Mesenchymal stem cell (in vitro differentiated cells and primary cell): ENCODE measurements around the gene MBNL2.
A peak's percentile ranks its signal among the peaks of the same experiment; 100 is the strongest.

Experiments
- DNase-seq: peaks from one replicate; pipeline ENCODE4 v3.0.0-alpha.2; 2013
- H2AFZ ChIP-seq: one replicate; pipeline ENCODE4 v1.6.1; 2013; ENCODE audit warnings: low read depth, mild to moderate bottlenecking, control low read depth, inconsistent platforms, low read length, moderate library complexity
- H2AK5ac ChIP-seq: 2 replicates; pipeline ENCODE4 v1.6.1; 2013; ENCODE audit warnings: low read length, moderate library complexity, mild to moderate bottlenecking, inconsistent platforms; ENCODE audit not compliant: severe bottlenecking
- H2BK120ac ChIP-seq: one replicate; pipeline ENCODE4 v1.6.1; 2013; ENCODE audit warnings: low read depth, mild to moderate bottlenecking, inconsistent platforms, low read length, moderate library complexity
- H2BK12ac ChIP-seq, 2 experiments: one replicate each; pipeline ENCODE4 v1.6.1; 2013; ENCODE audit warnings: inconsistent platforms in 2 of 2, low read length in 2 of 2, mild to moderate bottlenecking in 2 of 2, moderate library complexity in 2 of 2, control low read depth in 1 of 2
- H2BK15ac ChIP-seq: one replicate; pipeline ENCODE4 v1.6.1; 2013; ENCODE audit warnings: mild to moderate bottlenecking, low read depth, inconsistent platforms; ENCODE audit not compliant: poor library complexity, severe bottlenecking
- H2BK5ac ChIP-seq: 2 replicates; pipeline ENCODE4 v1.6.1; 2013; ENCODE audit warnings: low read depth, mild to moderate bottlenecking, low read length, control low read depth, inconsistent platforms; ENCODE audit not compliant: poor library complexity, severe bottlenecking
- H3K14ac ChIP-seq, 2 experiments: one replicate each; pipeline ENCODE4 v1.6.1; 2013; ENCODE audit warnings: inconsistent platforms in 2 of 2, low read length in 2 of 2, control low read depth in 1 of 2, mild to moderate bottlenecking in 1 of 2, moderate library complexity in 1 of 2
- H3K18ac ChIP-seq, 2 experiments: one replicate each; pipeline ENCODE4 v1.6.1; 2013; ENCODE audit warnings: inconsistent platforms in 2 of 2, low read length in 2 of 2, control low read depth in 1 of 2, low read depth in 1 of 2, mild to moderate bottlenecking in 1 of 2
- H3K23ac ChIP-seq, 2 experiments: one replicate each; pipeline ENCODE4 v1.6.1; 2013; ENCODE audit warnings: inconsistent platforms in 2 of 2, low read length in 2 of 2, mild to moderate bottlenecking in 2 of 2, moderate library complexity in 2 of 2, control low read depth in 1 of 2
- H3K27ac ChIP-seq: 2 replicates; pipeline ENCODE4 v1.5.1; 2013; ENCODE audit warnings: mild to moderate bottlenecking, moderate library complexity, low read length, control low read depth, inconsistent platforms; ENCODE audit not compliant: poor library complexity, severe bottlenecking
- H3K27me3 ChIP-seq, 2 experiments: 2 replicates each; pipeline versions ENCODE4 v1.6.1 to v1.7.0; 2013; ENCODE audit warnings: low read length in 2 of 2, mild to moderate bottlenecking in 2 of 2, moderate library complexity in 2 of 2, control low read depth in 1 of 2, inconsistent platforms in 1 of 2; ENCODE audit not compliant: control insufficient read depth in 1 of 2, insufficient read depth in 1 of 2
- H3K36me3 ChIP-seq, 2 experiments: 2 replicates each; pipeline versions ENCODE4 v1.6.1 to v1.7.0; 2013; ENCODE audit warnings: low read length in 2 of 2, control low read depth in 1 of 2, inconsistent platforms in 1 of 2, low read depth in 1 of 2, mild to moderate bottlenecking in 1 of 2; ENCODE audit not compliant: insufficient read depth in 2 of 2, control insufficient read depth in 1 of 2
- H3K4ac ChIP-seq, 2 experiments: one replicate each; pipeline ENCODE4 v1.6.1; 2013; ENCODE audit warnings: inconsistent platforms in 2 of 2, low read length in 2 of 2, mild to moderate bottlenecking in 2 of 2, moderate library complexity in 2 of 2, control low read depth in 1 of 2, low read depth in 1 of 2
- H3K4me1 ChIP-seq: 2 replicates; pipeline ENCODE4 v1.6.1; 2013; ENCODE audit warnings: low read depth, low read length, control low read depth; ENCODE audit not compliant: control insufficient read depth, insufficient read depth
- H3K4me2 ChIP-seq: 2 replicates; pipeline ENCODE4 v1.6.1; 2013; ENCODE audit warnings: low read length, mild to moderate bottlenecking, inconsistent platforms; ENCODE audit not compliant: poor library complexity, severe bottlenecking
- H3K4me3 ChIP-seq, 2 experiments: 2 replicates each; pipeline versions ENCODE4 v1.5.1 to v1.7.0; 2013; ENCODE audit warnings: low read length in 2 of 2, mild to moderate bottlenecking in 2 of 2, control low read depth in 1 of 2, low read depth in 1 of 2; ENCODE audit not compliant: insufficient read depth in 1 of 2
- H3K79me1 ChIP-seq: replicated peaks from 2 replicates; pipeline ENCODE4 v1.6.1; 2013; ENCODE audit warnings: mild to moderate bottlenecking, control low read depth, low read length, inconsistent platforms; ENCODE audit not compliant: poor library complexity, severe bottlenecking
- H3K9ac ChIP-seq: 2 replicates; pipeline ENCODE4 v1.7.0; 2013; ENCODE audit warnings: mild to moderate bottlenecking, low read length, moderate library complexity
- H3K9me3 ChIP-seq: 2 replicates; pipeline ENCODE4 v1.7.0; 2013; ENCODE audit warnings: mild to moderate bottlenecking, low read length; ENCODE audit not compliant: control insufficient read depth
- H4K8ac ChIP-seq: one replicate; pipeline ENCODE4 v1.6.1; 2013; ENCODE audit warnings: inconsistent platforms, mild to moderate bottlenecking, low read length, moderate library complexity
- H4K91ac ChIP-seq: one replicate; pipeline ENCODE4 v1.6.1; 2013; ENCODE audit warnings: mild to moderate bottlenecking, low read length, inconsistent platforms
- WGBS: methylation state at CpG from one replicate; pipeline ENCODE4 v1.1.7; 2013; ENCODE audit warnings: mixed read lengths; 5-methylcytosine and 5-hydroxymethylcytosine counted together

The MBNL2 gene

GRCh38 chr13:97263160-97263559 is 41.0 kb downstream of the MBNL2 start:
- H3K9ac ChIP-seq, result no peak overlapping the region
- no peak overlapping the region for H3K23ac ChIP-seq
- no peaks in the 10 kb centered on the region for H3K27me3 ChIP-seq
- no peak overlapping the region for H4K8ac ChIP-seq
- H3K4me2 ChIP-seq, result no peak overlapping the region
- no peak overlapping the region for H3K4me3 ChIP-seq
- H2AFZ ChIP-seq, result no peak overlapping the region
- peaks cover 22% of the 10 kb centered on the region for H3K79me1 ChIP-seq
- no peak for DNase-seq
- peaks cover 33% of the 10 kb centered on the region for H3K4me1 ChIP-seq
- no peak overlapping the region for H3K4ac ChIP-seq
- H4K91ac ChIP-seq, result no peak overlapping the region
- H2AK5ac ChIP-seq, result no peak overlapping the region
- no peak overlapping the region for H2BK15ac ChIP-seq
- no peak overlapping the region for H3K18ac ChIP-seq
- H2BK5ac ChIP-seq, result no peak overlapping the region
- no peak overlapping the region for H3K27ac ChIP-seq
- no peak overlapping the region for H3K14ac ChIP-seq
- no peak overlapping the region for H2BK120ac ChIP-seq
- H2BK12ac ChIP-seq, result no peak overlapping the region
- WGBS, result 96% methylated on average over 1 of the region's 1 CpG
- peaks cover 3 to 7% of the 10 kb centered on the region in 2 experiments for H3K36me3 ChIP-seq
- no peaks in the 10 kb centered on the region for H3K9me3 ChIP-seq

DNA sequence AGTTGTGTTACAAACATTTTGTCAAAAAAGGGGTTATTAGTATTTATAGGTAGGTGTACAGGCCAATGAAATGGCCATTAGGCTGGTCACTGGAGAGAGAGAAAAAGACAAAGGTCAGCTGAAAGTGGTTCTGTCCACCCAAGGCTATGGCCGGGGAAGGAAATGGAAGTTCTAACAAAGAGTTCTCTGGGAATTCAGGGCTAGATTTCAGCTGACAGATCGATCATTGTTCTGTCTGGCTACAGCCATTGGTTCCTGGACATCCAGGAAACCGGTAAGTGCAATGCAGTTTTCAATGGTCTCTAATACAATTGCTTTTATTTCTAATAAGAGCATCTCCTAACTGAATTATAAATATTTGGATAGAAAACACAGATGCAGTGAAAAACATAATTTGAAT is 42.5 kb downstream of the MBNL2 start:
- Histone ChIP-seq H3K27ac (no peak overlapping the region), H2BK5ac (no peak overlapping the region), H3K4ac (no peak overlapping the region), H3K14ac (no peak overlapping the region), H3K36me3 (peaks cover 3 to 11% of the 10 kb centered on the region in 2 experiments), H4K8ac (no peak overlapping the region), H2AK5ac (no peak overlapping the region), H3K79me1 (peaks cover 31% of the 10 kb centered on the region), H3K27me3 (no peaks in the 10 kb centered on the region), H3K9ac (no peak overlapping the region), H3K23ac (no peak overlapping the region), H3K4me3 (no peak overlapping the region), H4K91ac (no peak overlapping the region), H2AFZ (no peak overlapping the region), H3K4me1 (peaks cover 29% of the 10 kb centered on the region), H2BK120ac (no peak overlapping the region), H3K9me3 (no peaks in the 10 kb centered on the region), H2BK15ac (no peak overlapping the region), H2BK12ac (no peak overlapping the region), H3K4me2 (no peak overlapping the region), H3K18ac (no peak overlapping the region)
- DNase-seq, result no peak
- 81% methylated on average over 1 of the region's 3 CpGs for WGBS

- H2BK12ac ChIP-seq, result peak overlapping the region in 1 of 2 experiments; percentile 84
- 83% methylated on average over 7 of the region's 8 CpGs for WGBS
Observed at GRCh38 chr13:97266332-97266731, 44.2 kb downstream of the MBNL2 start.

GRCh38 chr13:97266772-97267417 is 44.8 kb downstream of the MBNL2 start:
- Histone ChIP-seq H3K36me3 (peaks cover 0 to 11% of the 10 kb centered on the region in 2 experiments), H3K4ac (no peak overlapping the region), H3K4me3 (no peak overlapping the region), H2BK5ac (no peak overlapping the region), H4K8ac (no peak overlapping the region), H3K9ac (peak overlapping the region; percentile 42), H2BK12ac (peak overlapping the region in 1 of 2 experiments; percentile 20), H3K27ac (peak overlapping the region; percentile 63), H4K91ac (no peak overlapping the region), H3K27me3 (no peaks in the 10 kb centered on the region), H3K4me1 (peaks cover 18% of the 10 kb centered on the region), H3K9me3 (no peaks in the 10 kb centered on the region), H2BK15ac (no peak overlapping the region), H3K14ac (no peak overlapping the region), H2BK120ac (no peak overlapping the region), H3K23ac (no peak overlapping the region), H3K4me2 (peak overlapping the region; percentile 62), H3K79me1 (peaks cover 22% of the 10 kb centered on the region), H2AK5ac (no peak overlapping the region), H2AFZ (no peak overlapping the region), H3K18ac (no peak overlapping the region)
- WGBS, result 62% methylated on average over 7 of the region's 8 CpGs
- DNase-seq, result no peak

More at GRCh38 chr13:97266332-97266731, 44.2 kb downstream of the MBNL2 start:
- H2BK120ac ChIP-seq, result no peak overlapping the region
- H2AK5ac ChIP-seq, result peak overlapping the region; percentile 79
- no peak overlapping the region for H3K23ac ChIP-seq
- H3K4me3 ChIP-seq, result no peak overlapping the region
- no peak overlapping the region for H3K14ac ChIP-seq
- H3K27ac ChIP-seq, result peak overlapping the region; percentile 79
- peak overlapping the region; percentile 82 for H4K8ac ChIP-seq
- peak overlapping the region in 1 of 2 experiments; percentile 51 for H3K18ac ChIP-seq
- no peaks in the 10 kb centered on the region for H3K9me3 ChIP-seq
- H3K9ac ChIP-seq, result no peak overlapping the region
- H3K36me3 ChIP-seq, result peaks cover 0 to 11% of the 10 kb centered on the region in 2 experiments
- no peak overlapping the region for H4K91ac ChIP-seq
- peak overlapping the region; percentile 49 for H2BK5ac ChIP-seq
- H2AFZ ChIP-seq, result no peak overlapping the region
- peak overlapping the region in 1 of 2 experiments; percentile 24 for H3K4ac ChIP-seq
- H3K27me3 ChIP-seq, result no peaks in the 10 kb centered on the region
- peaks cover 27% of the 10 kb centered on the region for H3K79me1 ChIP-seq
- DNase-seq, result peak; percentile 41
- peak overlapping the region; percentile 60 for H3K4me2 ChIP-seq
- H2BK15ac ChIP-seq, result no peak overlapping the region
- peaks cover 21% of the 10 kb centered on the region for H3K4me1 ChIP-seq
